ENCODE results near the gene ADRB1. TPM values are rescaled to one million over a fixed set of nuclear protein-coding genes. Genes with fewer than 3 reads are reported as not detected.

Gene ADRB1
- total and polyA plus RNA-seq, 3 donors from 2014 or later = 0.32 to 0.99 (median 0.55) TPM

GRCh38 chr10:114053946-114054345 is 10.3 kb downstream of the ADRB1 start:
- no peak for DNase-seq
- TF ChIP-seq CTCF (IDR thresholded peaks at IDR 0.05) = no peak
- no peak for TF ChIP-seq POLR2A (IDR thresholded peaks at IDR 0.05)
- intact Hi-C loops (cut with DNase I; ENCODE audit: low total_unique reads) = no loop called here
- no peak overlapping the region for H3K4me3 ChIP-seq
- no peaks in the 10 kb centered on the region for H3K36me3 ChIP-seq (ENCODE audit: low read depth, missing control alignments)
- H3K9me3 ChIP-seq = no peaks in the 10 kb centered on the region
- H3K27ac ChIP-seq = no peak overlapping the region
- WGBS, 2 donors = 53 to 64% methylated on average over 4 of the region's 4 CpGs
- no peaks in the 10 kb centered on the region for H3K4me1 ChIP-seq
- no peaks in the 10 kb centered on the region for H3K27me3 ChIP-seq

GRCh38 chr10:114057855-114058254 is 14.2 kb downstream of the ADRB1 start:
- H3K4me3 ChIP-seq = no peak overlapping the region
- H3K4me1 ChIP-seq = no peaks in the 10 kb centered on the region
- intact Hi-C loops (cut with DNase I; ENCODE audit: low total_unique reads) = no loop called here

GRCh38 chr10:114058297-114058696 is 14.6 kb downstream of the ADRB1 start:
- DNase-seq = no peak
- WGBS, 2 donors = 52 to 58% methylated on average over 1 of the region's 1 CpG

More at GRCh38 chr10:114057855-114058254, 14.2 kb downstream of the ADRB1 start:
- Histone ChIP-seq H3K36me3 (ENCODE audit: low read depth, missing control alignments) (no peaks in the 10 kb centered on the region), H3K27ac (no peak overlapping the region), H3K27me3 (no peaks in the 10 kb centered on the region), H3K9me3 (no peaks in the 10 kb centered on the region)
- TF ChIP-seq CTCF (IDR thresholded peaks at IDR 0.05) (no peak), POLR2A (IDR thresholded peaks at IDR 0.05) (no peak)
- DNase-seq = no peak
- WGBS, 2 donors = 79 to 81% methylated on average over 2 of the region's 2 CpGs

GRCh38 chr10:114059561-114059960 is 15.9 kb downstream of the ADRB1 start:
- DNase-seq = no peak
- H3K36me3 ChIP-seq (ENCODE audit: low read depth, missing control alignments) = no peaks in the 10 kb centered on the region
- no peak overlapping the region for H3K4me3 ChIP-seq
- H3K27me3 ChIP-seq = no peaks in the 10 kb centered on the region
- H3K27ac ChIP-seq = no peak overlapping the region
- intact Hi-C loops (cut with DNase I; ENCODE audit: low total_unique reads) = no loop called here
- no peaks in the 10 kb centered on the region for H3K9me3 ChIP-seq
- no peaks in the 10 kb centered on the region for H3K4me1 ChIP-seq
- TF ChIP-seq POLR2A (IDR thresholded peaks at IDR 0.05) (no peak), CTCF (IDR thresholded peaks at IDR 0.05) (no peak)

More at GRCh38 chr10:114058297-114058696, 14.6 kb downstream of the ADRB1 start:
- Histone ChIP-seq H3K9me3 (no peaks in the 10 kb centered on the region), H3K4me1 (no peaks in the 10 kb centered on the region), H3K36me3 (ENCODE audit: low read depth, missing control alignments) (no peaks in the 10 kb centered on the region), H3K27ac (no peak overlapping the region), H3K27me3 (no peaks in the 10 kb centered on the region), H3K4me3 (no peak overlapping the region)
- no peak for TF ChIP-seq POLR2A (IDR thresholded peaks at IDR 0.05)
- TF ChIP-seq CTCF (IDR thresholded peaks at IDR 0.05) = no peak
- intact Hi-C loops (cut with DNase I; ENCODE audit: low total_unique reads) = no loop called here

GRCh38 chr10:114060456-114060855 is 16.8 kb downstream of the ADRB1 start:
- Histone ChIP-seq H3K9me3 (no peaks in the 10 kb centered on the region), H3K27me3 (no peaks in the 10 kb centered on the region), H3K27ac (no peak overlapping the region), H3K36me3 (ENCODE audit: low read depth, missing control alignments) (no peaks in the 10 kb centered on the region), H3K4me1 (no peaks in the 10 kb centered on the region), H3K4me3 (no peak overlapping the region)
- TF ChIP-seq CTCF (IDR thresholded peaks at IDR 0.05) = no peak
- no peak for TF ChIP-seq POLR2A (IDR thresholded peaks at IDR 0.05)
- intact Hi-C loops (cut with DNase I; ENCODE audit: low total_unique reads) = no loop called here
- 76 to 83% methylated on average over 2 of the region's 2 CpGs for WGBS, 2 donors
- DNase-seq = no peak
